HG03139 (cell line): ENCODE data around the gene ADAMTSL2.

Source experiments
- ATAC-seq: cut with Tn5 transposase; IDR thresholded peaks from one replicate; pipeline ENCODE4 v1.9.1; 2021; ENCODE audit not compliant: unreplicated experiment

Gene ADAMTSL2

GRCh38 chr9:133618726-133619125, 84.2 kb downstream of the ADAMTSL2 start:
- no peak for ATAC-seq

GRCh38 chr9:133619791-133620190, 85.3 kb downstream of the ADAMTSL2 start:
- ATAC-seq = no peak

- no peak for ATAC-seq
Observed at GRCh38 chr9:133621725-133622267, 87.3 kb downstream of the ADAMTSL2 start.

GRCh38 chr9:133622555-133622954, 88.1 kb downstream of the ADAMTSL2 start:
- ATAC-seq = no peak
